ENCODE measurements around the gene RAB13.

- TF ChIP-seq EP300 (IDR thresholded peaks at IDR 0.05) (no peak), POLR2AphosphoS5 (IDR thresholded peaks at IDR 0.05) (no peak), CTCF (IDR thresholded peaks at IDR 0.05) (no peak), POLR2A (IDR thresholded peaks at IDR 0.05; ENCODE audit: low read depth) (no peak)
These were observed 17.7 kb downstream of the RAB13 start for GRCh38 chr1:153968408-153968807.

Data from esophagus muscularis mucosa (tissue), 4 donors.